Stimulated activated CD8-positive, alpha-beta memory T cell treated with anti-CD3 and anti-CD28 coated beads, Interleukin-7, amount 100 ng/mL, for 4 hours (primary cell): ENCODE data around the gene FOXN3.

Experiments
- DNase-seq, 2 donors: peaks; one replicate each; pipeline ENCODE4 v3.0.0-alpha.2; 2020; ENCODE audit warnings: low read depth in 2 of 2

The FOXN3 gene

DNA sequence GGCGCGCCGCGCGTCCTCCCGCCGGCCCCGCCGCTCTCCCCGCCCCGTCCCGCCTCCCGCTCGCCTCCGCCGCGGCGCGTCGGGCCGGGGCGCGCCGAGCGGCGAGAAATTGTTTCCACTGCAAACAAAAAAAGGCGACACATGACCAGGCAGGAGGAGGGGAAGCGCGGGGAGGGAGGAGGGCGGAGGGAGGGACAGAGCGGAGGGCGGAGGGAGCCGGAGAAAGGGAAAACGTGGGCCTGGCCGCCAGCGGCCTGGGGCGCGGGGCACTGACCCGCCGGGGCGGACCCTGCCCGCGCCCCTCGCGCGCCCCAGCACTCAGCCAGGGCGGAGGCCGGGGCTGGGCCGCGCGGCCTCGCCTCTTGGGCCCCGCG is at the start of gene FOXN3:
FOXN3 (minus strand) TSS at position 143 of the 374 bp plus-strand sequence. CDS start 4,757 bp downstream, outside the sequence.
- peak; percentile 82 to 83 for DNase-seq

DNA sequence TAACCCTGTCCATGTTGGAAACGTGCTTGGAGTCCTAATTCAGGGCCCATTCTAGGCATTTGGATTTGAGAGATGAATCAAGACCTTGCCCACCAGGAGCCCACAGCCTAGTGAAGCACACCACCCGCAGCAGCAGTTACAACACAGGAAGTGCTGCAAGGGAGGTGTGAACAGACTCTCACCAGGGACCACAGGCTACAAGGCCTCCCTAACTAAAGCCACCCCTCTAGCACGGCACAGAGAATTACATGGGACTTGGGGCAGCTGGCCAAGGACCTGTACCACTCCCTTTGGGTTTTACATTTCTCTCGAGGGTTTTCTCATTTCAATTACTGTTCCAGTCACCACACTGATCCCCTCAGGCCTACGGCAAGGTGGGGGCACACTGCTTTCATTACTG is 49.5 kb upstream of the FOXN3 start:
- DNase-seq, result peak; percentile 31 to 59

- no peak for DNase-seq
Observed at GRCh38 chr14:89465876-89466275, 48.8 kb upstream of the FOXN3 start.

GRCh38 chr14:89461256-89461655 is 44.2 kb upstream of the FOXN3 start:
- no peak for DNase-seq

GRCh38 chr14:89458713-89459420 is 41.8 kb upstream of the FOXN3 start:
- DNase-seq, result no peak

GRCh38 chr14:89457007-89457406 is 40.0 kb upstream of the FOXN3 start:
- no peak for DNase-seq

GRCh38 chr14:89455412-89455811 is 38.4 kb upstream of the FOXN3 start:
- no peak for DNase-seq

GRCh38 chr14:89454996-89455395 is 38.0 kb upstream of the FOXN3 start:
- no peak for DNase-seq

DNA sequence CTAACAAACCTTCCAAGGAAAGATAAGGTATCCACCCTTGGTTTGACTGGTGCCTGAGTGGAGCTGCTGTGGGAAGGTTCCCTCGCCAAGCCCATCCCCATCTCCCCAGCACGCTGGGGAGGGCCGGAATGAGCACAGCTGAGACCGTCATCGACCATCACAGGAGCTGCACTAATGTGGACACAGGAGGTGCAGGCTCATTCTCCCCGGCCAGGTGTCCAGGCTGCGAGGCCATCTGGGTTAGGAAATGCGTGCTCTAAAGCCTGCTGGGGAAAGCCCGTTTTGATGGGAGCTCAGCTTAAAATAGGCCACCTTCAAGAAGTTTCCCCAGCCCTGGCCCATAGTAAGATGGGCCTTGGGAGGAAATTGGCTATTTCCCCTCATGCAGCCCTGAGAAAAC is 35.2 kb upstream of the FOXN3 start:
- no peak for DNase-seq

- DNase-seq, result no peak
Observed at GRCh38 chr14:89451229-89451628, 34.2 kb upstream of the FOXN3 start.

DNA sequence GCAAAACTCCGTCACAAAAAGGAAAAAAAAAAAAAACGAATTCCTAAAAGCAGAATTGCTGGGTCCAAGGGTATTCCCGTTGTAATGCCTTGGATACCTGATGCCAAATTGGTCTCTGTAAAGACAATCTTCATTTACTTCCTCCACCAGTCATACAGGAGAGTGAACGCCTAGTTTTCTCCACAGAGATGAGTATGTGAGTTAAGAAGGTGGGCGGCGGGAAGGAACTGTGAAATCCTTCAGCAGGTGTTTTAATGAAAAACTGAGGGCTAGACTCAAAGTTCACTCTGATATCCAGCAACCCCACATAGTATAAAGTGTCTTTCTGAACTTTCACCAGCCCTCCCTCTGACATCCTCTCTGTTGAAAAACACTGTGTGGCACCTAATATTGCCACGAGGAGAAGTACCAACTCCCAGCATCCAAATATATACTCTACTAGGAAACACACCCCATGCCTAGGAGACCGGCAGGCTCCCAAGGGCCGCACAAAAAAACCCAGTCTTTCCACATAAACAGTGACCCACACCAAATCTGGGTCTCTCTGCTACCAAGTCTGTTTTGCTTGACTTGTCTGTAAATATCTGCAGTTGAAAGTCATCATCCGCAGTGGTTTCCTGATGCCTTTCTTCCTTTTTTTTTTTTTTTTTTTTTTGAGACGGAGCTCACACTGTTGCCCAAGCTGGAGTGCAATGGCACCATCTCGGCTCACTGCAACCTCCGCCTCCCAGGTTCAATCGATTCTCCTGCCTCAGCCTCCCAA is 30.3 kb upstream of the FOXN3 start:
- DNase-seq, result no peak

DNA sequence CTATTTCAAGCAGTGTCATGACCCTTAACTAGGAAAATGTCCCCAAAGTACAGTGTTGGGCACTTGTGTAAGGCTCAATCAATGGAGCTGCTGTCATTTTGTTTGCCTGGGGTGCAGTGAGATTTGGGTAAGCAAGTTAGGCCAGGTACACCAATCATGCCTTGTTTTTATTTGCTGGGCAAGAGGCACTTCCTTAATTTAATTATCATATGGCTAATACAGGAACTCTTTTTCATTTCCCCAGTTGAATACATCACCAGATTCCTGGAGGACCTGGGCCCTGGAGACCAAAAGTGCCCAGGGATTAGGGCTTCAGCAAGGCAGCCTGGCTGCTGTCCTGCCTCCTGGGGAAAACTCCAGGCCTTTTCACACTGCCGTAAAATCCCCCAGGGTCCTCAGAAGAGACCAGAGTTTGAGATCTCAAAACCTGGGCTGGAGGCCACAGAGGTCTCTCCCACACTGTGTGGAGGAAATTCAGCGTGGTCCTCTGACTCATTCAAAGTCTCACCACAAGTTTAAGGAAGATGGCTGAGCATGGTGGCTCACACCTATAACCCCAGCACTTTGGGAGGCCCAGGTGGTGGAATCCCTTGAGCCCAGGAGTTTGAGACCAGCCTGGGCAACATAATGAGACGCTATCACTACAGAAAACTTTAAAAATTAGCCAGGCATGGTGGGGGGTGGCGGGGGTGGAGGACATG is 28.4 kb upstream of the FOXN3 start:
- peak; percentile 36 to 41 for DNase-seq

GRCh38 chr14:89444516-89445125 is 27.6 kb upstream of the FOXN3 start:
- no peak for DNase-seq

DNA sequence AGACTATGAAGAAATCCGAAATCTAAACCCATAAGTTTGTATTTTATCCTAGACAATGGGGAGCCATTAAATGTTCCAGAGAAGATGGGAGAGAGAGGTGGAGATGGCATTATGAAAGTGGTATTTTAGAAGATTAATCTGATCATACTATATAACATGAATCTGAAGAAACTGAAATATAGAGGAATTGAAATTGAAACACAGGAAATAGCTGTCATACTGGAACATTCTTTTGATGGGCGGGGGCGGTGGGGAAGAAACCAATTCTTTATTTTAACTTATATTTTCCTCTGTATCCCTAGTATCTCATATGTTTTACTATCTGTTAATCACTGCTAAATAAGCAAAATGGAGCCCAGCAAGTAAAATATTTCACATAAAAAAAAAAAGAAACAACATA is 27.0 kb upstream of the FOXN3 start:
- DNase-seq, result peak; percentile 19 to 32

DNA sequence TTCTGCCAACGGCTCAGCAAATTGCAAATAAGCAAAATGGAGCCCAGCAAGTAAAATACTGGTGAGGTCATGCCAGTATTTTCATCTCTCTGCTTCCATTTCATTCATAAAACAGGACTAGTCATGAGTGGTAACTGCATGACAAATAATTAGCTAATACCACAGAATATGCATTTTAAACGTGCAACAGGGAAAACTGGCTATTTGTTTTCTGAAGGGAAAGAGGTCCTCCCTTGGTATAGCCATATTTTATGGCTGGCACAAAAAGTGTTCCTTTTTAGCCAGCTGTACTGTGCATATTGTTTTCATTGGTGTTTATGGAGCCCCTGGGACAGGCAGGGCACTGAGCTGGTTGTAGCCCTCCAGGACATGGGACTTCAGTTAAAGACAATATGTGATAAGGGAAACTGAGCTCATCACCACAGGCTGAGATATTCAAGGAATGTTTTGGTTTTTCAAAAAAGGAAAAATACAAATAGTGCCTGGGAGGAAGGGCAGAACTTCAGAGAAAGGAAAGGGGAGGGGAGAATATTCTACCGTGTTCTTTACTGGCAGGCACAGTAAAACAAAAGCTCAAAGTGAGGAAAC is 26.1 kb upstream of the FOXN3 start:
- no peak for DNase-seq

- no peak for DNase-seq
Observed at GRCh38 chr14:89442280-89442679, 25.2 kb upstream of the FOXN3 start.

DNA sequence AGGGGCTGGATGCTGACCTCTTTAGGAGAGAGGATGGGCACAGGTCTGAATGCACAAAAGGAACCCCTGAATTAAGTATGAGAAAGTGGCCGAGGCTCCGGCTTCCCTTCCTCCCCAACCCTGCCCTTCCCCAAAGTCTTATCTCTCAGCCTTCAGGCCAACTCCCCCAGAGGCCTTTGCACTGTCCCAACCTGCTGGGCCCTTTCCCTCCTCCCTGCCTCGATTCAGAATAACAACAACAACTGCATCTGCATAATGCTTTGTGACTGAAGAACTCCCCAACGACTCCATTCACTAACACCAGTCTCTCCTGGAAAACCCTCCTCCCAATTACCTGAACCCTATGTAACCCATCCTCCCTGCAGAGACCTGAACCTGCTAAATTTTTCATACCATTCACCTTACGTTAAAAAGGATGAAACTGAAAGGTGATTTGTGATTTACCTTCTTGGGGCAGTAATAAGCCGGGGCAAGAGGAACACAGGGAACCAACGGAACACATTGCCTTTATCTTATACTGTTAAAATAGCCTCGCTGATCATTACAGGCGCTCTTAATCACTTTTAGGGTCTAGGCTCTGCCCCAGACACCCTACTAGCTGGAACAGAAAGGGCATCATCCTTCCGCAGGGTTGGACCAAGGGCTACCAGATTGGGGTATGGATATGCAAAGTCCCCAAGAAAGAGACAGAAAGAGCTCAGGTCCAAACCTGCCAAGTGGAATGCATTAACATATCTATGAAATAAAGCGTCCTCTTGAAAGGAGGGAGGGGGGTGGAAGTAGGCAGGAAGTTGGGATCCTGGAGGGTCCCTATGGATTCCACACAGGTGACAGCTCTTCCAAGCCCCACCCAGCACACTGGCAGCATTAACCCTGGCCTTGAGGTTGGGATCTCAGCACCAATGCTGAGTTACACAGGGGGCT is 24.2 kb upstream of the FOXN3 start:
- no peak for DNase-seq

GRCh38 chr14:89435892-89436656 is 19.0 kb upstream of the FOXN3 start:
- DNase-seq, result peak in 1 of 2 donors; percentile 24

DNA sequence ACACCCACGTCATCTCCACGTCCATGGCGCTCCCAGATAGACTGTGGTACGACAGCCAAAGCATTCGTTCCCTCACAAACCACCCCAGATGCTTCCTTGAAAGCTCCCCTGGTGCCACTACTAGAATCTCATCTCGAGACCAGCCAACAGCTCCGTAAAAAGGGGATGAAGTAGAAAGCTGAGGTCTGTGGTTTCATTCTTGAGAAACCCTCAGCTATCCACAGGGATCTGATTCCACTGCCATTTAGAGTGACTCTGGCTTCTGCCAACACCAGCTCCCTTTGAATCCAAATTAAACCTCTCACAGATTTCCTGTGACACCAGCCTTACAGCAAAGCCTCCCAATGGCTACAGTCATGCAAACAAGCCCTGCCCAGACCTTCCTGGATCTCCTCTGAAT is 18.5 kb upstream of the FOXN3 start:
- DNase-seq, result no peak

GRCh38 chr14:89432226-89432625 is 15.2 kb upstream of the FOXN3 start:
- DNase-seq, result no peak
